Posterior cingulate gyrus (tissue), 11 donors: Measurements from ENCODE around the gene PBX1.
A peak's percentile ranks its signal among the peaks of the same experiment; 100 is the strongest.

ENCODE experiments used
- DNase-seq, 10 donors: peaks; one replicate each; pipeline versions ENCODE4 v3.0.0 to v3.0.0-alpha.2; 2020 to 2021; ENCODE audit warnings: mixed read lengths in 3 of 10
- intact Hi-C: fragments of 100-400 bp; cut with DNase I; formaldehyde crosslinking; loops from one replicate; pipeline ENCODE4 v1.15.1; 2023

The PBX1 gene

GRCh38 chr1:164787834-164788231, 228.8 kb downstream of the PBX1 start:
- peak in 1 of 10 donors; percentile 35 for DNase-seq
- intact Hi-C loops, result loop anchor here (5.0 to 10.0 kb wide), 2 partner anchors 231 to 287 kb away; partner anchors contain the start of gene PBX1

GRCh38 chr1:164790081-164790480, 231.1 kb downstream of the PBX1 start:
- intact Hi-C loops, result no loop called here
- no peak for DNase-seq

DNA sequence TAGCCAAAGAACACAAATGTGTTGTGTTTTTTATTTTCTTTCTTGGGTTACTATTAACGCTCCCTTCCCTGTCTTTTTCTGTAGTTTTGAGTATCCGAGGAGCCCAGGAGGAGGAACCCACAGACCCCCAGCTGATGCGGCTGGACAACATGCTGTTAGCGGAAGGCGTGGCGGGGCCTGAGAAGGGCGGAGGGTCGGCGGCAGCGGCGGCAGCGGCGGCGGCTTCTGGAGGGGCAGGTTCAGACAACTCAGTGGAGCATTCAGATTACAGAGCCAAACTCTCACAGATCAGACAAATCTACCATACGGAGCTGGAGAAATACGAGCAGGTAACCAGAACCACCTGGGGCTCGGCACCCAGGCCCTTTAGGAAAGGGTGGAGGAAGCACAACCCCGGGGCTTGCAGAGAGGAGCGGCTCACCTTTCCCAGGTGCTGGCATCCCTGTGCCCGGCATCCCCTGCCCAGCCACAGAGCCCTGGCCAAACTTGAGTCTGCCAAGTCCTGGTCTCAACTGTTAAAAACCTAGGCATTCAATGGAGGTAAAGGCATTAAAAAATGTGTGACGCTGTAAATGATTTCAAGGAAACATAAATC, 233.5 kb downstream of the PBX1 start:
- peak in 2 of 10 donors; percentile 59 to 76 for DNase-seq
- intact Hi-C loops, result no loop called here

DNA sequence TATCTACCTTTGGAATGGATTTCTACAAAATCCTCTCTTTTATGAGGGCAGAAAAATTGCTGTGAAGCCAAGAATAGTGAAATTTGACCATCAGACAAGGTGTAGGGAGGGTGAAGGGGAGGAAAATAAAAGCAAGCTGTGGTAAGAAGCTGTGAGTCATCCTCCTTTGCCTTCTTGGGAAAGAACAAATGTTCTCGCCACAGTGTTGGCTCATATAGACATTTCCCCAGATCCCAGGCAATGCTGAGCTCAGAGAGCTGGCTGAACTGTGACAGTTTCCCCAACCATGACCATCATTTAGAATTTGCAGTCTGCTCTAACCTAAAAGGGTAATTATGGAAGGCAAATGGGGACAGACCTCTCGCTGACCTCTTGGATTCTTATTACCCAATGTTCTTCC, 235.4 kb downstream of the PBX1 start:
- peak in 2 of 10 donors; percentile 44 to 57 for DNase-seq
- intact Hi-C loops, result no loop called here

DNA sequence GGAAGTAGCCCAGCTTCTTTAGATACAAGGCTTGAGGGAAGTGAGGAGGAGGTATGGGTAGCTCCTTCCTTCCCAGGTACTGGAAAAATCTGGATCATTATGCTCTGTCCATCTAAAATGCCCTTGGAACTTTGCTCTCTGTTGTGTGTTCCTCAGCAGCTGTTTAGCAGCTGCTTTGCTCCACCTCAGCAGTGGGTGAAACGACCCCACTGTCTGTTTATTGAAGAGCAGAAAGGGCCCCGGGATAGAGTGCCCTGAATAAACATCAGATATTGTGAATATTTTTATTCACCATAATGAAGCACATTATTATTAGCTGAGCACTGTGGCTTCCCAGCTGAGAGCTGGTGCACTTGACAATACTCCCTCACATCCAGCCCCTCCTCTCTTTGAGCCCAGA, 237.9 kb downstream of the PBX1 start:
- DNase-seq, result peak in 1 of 10 donors; percentile 61
- intact Hi-C loops, result no loop called here

- intact Hi-C loops, result no loop called here
- peak in 7 of 10 donors; percentile 32 to 85 (median 53) for DNase-seq
Observed at GRCh38 chr1:164801246-164801731, 242.3 kb downstream of the PBX1 start.

DNA sequence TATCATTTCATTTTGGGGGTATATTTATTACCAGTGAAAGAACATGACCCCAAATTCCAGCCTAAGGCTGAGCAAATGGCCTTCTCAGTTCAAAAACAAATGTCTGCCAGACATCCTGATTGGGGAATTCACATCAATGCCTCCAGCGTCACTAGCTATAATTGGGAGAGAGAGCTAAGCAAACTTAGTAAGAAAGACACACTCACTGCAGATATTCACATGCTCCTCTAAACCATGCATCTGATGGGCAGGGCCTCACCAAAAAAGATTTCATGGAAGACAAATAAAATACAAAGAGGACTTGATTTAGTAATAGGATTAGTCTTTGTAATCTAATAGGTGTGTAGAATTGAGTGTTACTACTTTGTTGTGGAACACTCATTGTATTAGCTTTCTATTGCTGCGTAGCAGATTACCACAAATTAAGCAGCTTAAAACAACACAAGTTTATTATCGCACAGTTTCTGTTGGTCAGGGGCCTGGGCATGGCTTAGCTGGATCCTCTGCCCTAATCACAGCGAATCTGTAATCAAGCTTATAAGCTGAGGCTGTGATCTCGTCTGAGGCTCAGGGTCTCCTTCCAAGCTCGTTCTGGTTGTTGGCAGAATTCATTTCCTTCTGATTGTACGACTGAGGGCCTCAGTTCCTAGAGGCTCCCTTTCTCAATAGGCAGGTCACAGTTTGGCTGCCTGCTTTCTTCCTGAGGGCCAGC, 243.0 kb downstream of the PBX1 start:
- DNase-seq, result no peak
- intact Hi-C loops, result no loop called here

DNA sequence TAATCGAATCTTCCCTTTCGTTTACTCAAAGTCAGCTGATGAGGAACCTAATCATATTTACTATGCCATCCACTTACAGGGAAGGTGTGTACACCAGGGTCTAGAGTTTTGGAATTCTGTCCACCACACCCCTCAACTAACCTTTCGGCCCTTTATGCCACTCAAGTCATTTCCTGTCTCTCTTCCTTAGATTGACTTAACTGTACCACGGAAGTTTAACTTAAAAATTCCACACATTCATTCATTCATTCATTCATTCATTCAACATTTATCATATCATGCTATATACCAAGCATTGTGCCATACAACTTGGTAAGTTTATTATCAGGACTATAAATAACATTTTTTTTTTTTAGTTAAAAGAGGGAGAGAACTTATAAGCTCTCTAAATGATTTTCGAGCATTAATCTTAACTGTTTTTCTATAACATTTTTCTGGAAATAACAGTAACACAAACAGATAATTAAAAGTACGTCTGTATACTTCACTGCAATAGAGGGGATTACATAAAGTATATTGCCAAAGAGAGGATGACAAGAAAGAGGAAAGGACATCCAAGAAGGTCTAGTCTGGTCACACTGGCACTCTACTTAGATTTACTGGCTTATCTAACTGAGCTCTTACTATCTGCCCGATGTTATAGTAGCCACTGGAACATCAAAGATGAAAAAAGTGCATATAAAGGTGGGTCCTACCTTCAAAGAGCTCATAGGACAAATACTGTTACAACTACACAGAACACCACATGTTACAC, 243.7 kb downstream of the PBX1 start:
- no peak for DNase-seq
- intact Hi-C loops, result no loop called here

- intact Hi-C loops, result no loop called here
- no peak for DNase-seq
Observed at GRCh38 chr1:164803366-164803765, 244.4 kb downstream of the PBX1 start.

DNA sequence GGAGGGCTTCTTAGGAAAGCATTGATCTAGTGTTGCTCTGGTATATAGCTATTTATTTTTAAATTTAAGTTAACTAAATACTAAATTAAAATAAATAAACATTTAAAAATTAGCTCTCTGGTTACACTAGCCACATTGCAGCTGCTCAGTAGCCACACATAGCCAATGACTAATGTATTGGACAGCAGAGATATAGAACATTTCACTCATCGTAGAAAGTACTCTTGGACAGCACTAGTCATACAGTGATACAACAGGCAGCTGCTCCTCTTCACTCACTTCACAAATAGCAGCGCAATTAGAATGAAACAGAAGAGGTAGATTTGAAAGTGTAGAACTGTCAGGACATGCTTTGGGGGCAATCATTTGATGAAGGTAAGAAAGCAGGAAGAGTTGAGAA, 245.4 kb downstream of the PBX1 start:
- DNase-seq, result no peak
- intact Hi-C loops, result no loop called here

DNA sequence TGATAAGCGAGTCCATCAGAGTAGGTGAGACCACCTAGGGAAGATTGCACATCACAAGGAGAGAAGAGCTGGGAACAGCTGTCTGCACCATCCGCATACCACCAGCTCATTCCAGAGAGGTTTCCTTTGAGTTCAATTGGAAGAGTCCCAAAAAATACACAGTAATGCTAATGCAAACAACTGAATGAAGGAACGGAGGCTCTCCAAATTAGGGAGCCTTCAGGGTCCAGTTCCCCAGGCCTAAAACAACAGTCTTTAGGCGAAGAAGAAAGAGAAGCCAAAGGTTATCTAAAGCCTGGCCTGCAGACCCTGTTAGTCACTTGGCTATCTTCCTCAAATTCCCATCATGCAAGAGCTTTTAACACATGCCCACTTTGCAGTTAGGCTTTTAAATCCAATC, 246.4 kb downstream of the PBX1 start:
- DNase-seq, result no peak
- intact Hi-C loops, result no loop called here

DNA sequence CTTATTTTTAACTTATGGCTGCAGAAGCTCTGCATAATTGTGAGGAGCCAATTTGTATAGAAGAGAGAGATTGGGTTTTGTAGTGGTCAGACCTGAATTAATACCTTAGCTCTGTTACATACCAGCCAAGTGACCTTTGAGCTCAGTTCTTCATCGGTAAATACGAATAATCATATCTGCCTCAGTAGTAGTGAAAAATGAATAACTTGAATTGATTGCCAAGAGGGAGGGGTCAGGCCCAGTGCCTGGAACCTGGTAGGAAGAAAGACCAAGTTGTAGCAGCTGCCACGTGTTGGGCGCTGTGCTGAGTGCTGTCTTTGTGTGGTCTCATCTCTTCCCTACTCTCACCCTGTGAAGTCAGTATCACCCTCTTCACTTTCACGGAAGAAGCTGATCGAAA, 247.5 kb downstream of the PBX1 start:
- no peak for DNase-seq
- intact Hi-C loops, result no loop called here

GRCh38 chr1:164813776-164814175, 254.8 kb downstream of the PBX1 start:
- no peak for DNase-seq
- intact Hi-C loops, result no loop called here

DNA sequence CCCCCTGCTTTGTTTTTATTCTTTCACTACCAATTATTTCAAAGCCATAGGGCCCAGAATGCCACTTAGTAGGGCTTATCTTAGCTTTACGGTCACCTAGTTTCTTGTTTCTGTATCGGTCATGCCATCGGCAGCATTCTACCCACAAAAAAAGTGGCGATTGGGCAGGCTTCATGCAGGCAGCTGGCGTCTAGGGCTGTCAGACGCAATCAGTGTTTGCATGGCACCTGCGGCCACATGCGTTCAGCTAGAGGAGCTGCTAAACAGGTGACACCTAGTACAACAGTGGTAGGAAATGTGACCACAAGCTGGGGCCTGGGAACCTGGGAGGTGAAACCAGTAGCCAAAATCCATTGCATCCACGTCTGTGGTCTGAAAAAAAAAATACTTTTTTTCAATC, 262.7 kb downstream of the PBX1 start:
- DNase-seq, result no peak
- intact Hi-C loops, result no loop called here

- no peak for DNase-seq
- intact Hi-C loops, result no loop called here
Observed at GRCh38 chr1:164823486-164824279, 264.7 kb downstream of the PBX1 start.

DNA sequence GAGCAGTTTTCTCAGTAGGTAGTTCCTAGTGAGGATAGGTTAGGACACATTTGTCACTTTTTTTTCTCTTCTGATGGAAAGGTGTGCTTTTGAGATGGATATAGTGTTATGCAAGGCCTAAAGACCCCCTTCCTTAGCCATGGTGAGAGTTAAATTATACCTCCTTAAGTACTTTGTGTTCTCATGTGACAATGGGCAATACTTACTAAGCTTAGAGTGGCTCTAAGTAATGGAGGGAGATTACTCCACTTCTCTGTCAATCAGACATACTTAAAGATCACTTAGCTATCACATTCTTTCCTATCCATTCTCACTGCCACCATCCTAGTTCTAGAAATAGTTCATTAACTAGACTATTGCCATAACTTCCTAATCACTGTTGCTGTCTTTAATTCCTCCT, 265.6 kb downstream of the PBX1 start:
- intact Hi-C loops, result no loop called here

DNA sequence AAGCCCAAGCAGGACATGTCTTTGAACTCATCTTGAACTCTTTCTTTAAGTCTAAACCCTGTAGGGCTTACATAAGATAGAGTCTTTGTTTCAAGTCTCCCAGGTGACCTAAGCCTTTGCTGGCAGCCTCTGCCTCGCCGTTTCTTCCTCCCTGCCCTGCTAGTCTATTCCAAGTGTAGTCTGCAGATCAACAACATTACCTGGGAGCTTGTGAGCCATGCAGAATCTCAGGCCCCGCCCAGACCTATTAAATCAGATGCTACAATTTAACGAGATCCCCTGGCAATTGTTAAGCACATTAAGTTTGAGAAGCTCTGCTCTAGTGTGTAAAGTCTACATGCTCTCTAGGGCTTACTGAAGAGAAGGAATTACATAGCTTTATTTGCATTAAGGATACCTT, 271.6 kb downstream of the PBX1 start:
- no peak for DNase-seq
- intact Hi-C loops, result no loop called here

More for the DNA sequence above, 265.6 kb downstream of the PBX1 start:
- no peak for DNase-seq

DNA sequence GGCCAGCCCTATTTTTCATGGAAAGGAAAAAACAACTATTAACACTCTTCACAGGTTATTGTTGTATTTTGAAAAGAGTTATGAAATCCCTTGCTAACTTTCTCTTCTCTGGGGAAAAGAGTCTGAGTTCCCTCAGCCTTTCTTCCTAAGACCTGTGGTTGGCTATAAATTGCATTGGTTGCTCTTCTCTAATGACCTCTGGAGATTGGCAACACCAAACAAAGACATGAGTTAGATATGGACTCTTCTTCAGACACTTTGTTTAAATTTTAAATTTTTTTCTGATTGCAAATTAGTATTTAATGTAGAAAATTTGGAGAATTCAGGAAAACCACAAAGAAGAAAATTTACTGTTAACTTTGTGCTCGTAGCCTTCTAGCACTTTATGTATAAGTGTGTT, 275.7 kb downstream of the PBX1 start:
- no peak for DNase-seq
- intact Hi-C loops, result no loop called here

GRCh38 chr1:164836614-164837018, 277.6 kb downstream of the PBX1 start:
- intact Hi-C loops, result no loop called here
- DNase-seq, result no peak

GRCh38 chr1:164838786-164839185, 279.8 kb downstream of the PBX1 start:
- intact Hi-C loops, result no loop called here
- no peak for DNase-seq

- intact Hi-C loops, result no loop called here
- no peak for DNase-seq
Observed at GRCh38 chr1:164840936-164841335, 282.0 kb downstream of the PBX1 start.
